GM18867 (cell line): ENCODE measurements around the gene SCIMP.
"Not testable (repeated sequence)": the region's sequence is repeated elsewhere in the genome, so short reads cannot be mapped to it uniquely, and the experiment has no call there.

Experiments used
- ATAC-seq: cut with Tn5 transposase; IDR thresholded peaks from one replicate; pipeline ENCODE4 v1.9.1; 2021; ENCODE audit warnings: mild to moderate bottlenecking, moderate library complexity; ENCODE audit not compliant: unreplicated experiment

Gene SCIMP

GRCh38 chr17:5234645-5235576, at the start of gene SCIMP:
SCIMP (minus strand) TSS chr17:5234860; CDS start chr17:5234755, 105 bp downstream.
- ATAC-seq: no peak

DNA sequence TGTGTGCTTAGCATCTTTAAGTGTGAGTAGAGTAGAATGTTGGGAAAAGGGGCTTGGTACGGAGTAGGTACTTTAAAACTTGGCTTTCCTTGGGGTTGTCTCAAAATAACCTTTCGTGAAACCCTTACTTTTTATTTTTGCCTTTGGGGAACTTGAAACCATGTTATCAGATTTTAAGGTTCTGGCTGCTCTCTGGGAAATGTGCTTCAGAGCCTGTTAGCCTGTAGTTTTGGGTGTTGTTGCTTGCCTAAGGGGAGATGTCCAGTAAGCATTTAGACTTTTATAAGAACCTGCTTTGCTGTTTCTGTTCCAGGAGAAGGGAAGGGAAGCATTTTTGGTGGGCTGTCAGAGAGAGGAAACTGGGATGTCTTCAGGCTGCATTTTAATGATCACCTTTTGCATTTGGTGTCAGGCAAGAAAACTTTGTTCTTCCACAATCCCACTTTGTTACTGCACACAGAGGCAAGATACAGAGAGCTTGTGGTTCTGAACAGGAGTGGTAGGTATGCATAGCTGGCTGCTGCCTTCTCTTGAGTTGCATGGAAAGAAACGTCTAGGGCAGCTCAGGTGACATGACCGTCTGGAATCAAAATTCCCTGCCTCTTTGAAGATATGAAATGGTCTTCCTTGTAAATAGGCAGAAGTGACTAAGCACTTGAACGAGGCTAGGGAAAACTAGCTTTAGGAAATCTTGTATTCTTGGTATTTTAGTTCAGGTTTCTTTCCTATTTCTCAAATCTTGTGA, 49.1 kb upstream of the SCIMP start:
- no peak for ATAC-seq

- ATAC-seq: peak; percentile 13
Observed at GRCh38 chr17:5282642-5283217, 48.1 kb upstream of the SCIMP start.

- ATAC-seq: peak; percentile 78
Observed at GRCh38 chr17:5281814-5282641, 47.4 kb upstream of the SCIMP start, which contains the start of gene RABEP1. RABEP1 (plus strand) TSS chr17:5282284; CDS start chr17:5282487, 203 bp downstream.

DNA sequence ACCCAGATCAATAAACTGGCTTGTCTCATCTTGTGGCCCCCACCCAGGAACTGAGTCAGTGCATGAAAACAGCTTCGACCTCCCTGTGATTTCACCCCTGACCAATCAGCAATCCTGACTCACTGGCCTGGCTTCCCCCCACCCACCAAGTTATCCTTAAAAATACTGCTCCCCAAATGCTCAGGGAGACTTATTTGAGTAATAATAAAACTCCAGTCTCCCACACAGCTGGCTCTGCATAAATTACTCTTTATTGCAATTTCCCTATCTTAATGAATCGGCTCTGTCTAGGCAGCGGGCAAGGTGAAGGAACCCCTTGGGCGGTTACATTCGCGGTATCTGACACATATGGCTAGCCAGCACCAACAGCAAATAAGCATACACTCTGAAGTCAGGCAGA, 37.7 kb upstream of the SCIMP start:
- ATAC-seq: no peak

DNA sequence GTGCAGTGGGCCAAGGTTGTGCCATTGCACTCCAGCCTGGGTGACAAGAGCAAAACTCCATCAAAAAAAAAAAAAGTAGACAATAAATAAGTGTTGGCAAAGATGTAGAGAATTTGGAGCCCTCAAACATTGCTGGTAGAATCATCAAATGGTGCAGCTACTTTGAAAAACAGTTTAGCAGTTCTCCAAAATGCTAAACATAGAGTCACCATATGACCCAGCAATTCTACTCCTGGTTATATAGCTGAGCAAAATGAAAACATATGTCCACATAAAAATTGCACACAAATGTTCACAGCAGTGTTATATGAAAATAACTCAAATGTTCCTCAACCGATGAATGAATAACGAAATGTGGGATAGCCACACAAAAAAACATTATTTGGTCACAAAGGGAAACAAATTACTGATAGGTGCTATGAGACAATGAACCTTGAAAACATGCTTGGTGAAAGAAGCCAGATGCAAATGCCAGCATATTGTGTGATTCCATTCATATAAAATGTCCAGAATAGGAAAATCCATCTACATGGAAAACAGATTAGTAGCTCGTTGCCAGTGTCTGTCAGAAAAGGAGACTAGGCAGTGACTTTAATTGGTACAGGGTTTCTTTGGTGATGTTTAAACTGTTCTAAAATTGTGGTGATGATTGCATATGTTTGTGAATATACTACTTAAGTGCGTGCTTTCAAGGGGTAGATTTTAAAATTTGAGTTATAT, 34.7 kb upstream of the SCIMP start:
- no peak for ATAC-seq

DNA sequence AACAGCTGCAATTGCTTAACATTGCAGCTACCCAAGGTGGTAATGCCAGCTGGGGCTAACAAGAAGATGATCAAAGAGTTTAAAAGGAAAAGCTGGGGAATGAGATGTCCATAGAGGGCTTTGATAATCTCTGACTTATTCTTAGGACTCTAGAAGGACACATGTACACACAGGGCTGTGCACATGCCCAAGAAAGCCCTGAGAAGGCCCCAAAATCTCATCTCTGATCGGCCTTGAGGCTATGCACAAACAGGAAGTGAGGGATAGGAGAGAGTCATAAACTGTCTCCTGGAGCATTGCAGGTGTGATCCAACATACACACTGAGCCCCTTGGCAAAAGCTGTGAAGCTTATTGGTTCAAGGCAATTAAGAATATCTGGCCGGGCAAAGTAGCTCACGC, 30.2 kb upstream of the SCIMP start:
- no peak for ATAC-seq

GRCh38 chr17:5263441-5263840, 28.8 kb upstream of the SCIMP start:
- no peak for ATAC-seq

- ATAC-seq: no peak
Observed at GRCh38 chr17:5262416-5262991, 27.8 kb upstream of the SCIMP start.

- no peak for ATAC-seq
Observed at GRCh38 chr17:5260542-5260941, 25.9 kb upstream of the SCIMP start.

- ATAC-seq: no peak
Observed at GRCh38 chr17:5257124-5257523, 22.5 kb upstream of the SCIMP start.

GRCh38 chr17:5254903-5255521, 20.4 kb upstream of the SCIMP start:
- no peak for ATAC-seq

- ATAC-seq: no peak
Observed at GRCh38 chr17:5254414-5254813, 19.8 kb upstream of the SCIMP start.

GRCh38 chr17:5249615-5250014, 15.0 kb upstream of the SCIMP start:
- no peak for ATAC-seq

- no peak for ATAC-seq
Observed at GRCh38 chr17:5248821-5249479, 14.3 kb upstream of the SCIMP start.

DNA sequence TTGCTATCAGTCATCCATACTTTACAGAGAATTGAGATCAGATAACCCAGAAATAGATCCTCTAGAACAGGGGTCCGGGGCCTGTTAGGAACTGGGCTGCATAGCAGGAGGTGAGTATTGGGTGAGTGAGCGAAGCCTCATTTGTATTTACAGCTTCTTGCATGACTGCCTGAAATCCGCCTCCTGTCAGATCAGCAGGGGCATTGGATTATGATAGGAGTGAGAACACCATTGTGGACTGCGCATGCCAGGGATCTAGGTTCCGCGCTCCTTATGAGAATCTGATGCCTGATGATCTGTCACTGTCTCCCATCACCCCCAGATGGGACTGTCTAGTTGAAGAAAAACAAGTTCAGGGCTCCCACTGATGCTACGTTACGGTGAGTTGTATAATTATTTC, 13.0 kb upstream of the SCIMP start:
- ATAC-seq: no peak

GRCh38 chr17:5241861-5242671, 7.4 kb upstream of the SCIMP start:
- ATAC-seq: peak; percentile 53

GRCh38 chr17:5239769-5240168, 5.1 kb upstream of the SCIMP start:
- ATAC-seq: not testable (repeated sequence)
